ENCODE data around the gene DENND2C.
A peak's percentile ranks its signal among the peaks of the same experiment; 100 is the strongest.

The DENND2C gene

GRCh38 chr1:114685851-114686250 is 16.0 kb upstream of the DENND2C start:
- H3K4me3 ChIP-seq (ENCODE audit: low read depth, low read length): no peak overlapping the region
- no peak for TF ChIP-seq CTCF (conservative IDR thresholded peaks at IDR 0.05; ENCODE audit: low read depth, low read length)
- no peak for DNase-seq (ENCODE audit: low read depth)

GRCh38 chr1:114677691-114678090 is 7.8 kb upstream of the DENND2C start:
- no peak for TF ChIP-seq CTCF (conservative IDR thresholded peaks at IDR 0.05; ENCODE audit: low read depth, low read length)
- no peak for DNase-seq (ENCODE audit: low read depth)
- no peak overlapping the region for H3K4me3 ChIP-seq (ENCODE audit: low read depth, low read length)

- TF ChIP-seq CTCF (conservative IDR thresholded peaks at IDR 0.05; ENCODE audit: low read depth, low read length): no peak
- no peak overlapping the region for H3K4me3 ChIP-seq (ENCODE audit: low read depth, low read length)
Measured at GRCh38 chr1:114676115-114676514, 6.3 kb upstream of the DENND2C start.

GRCh38 chr1:114671939-114672275 is 2.1 kb upstream of the DENND2C start:
- no peak for TF ChIP-seq CTCF (conservative IDR thresholded peaks at IDR 0.05; ENCODE audit: low read depth, low read length)
- no peak for DNase-seq (ENCODE audit: low read depth)
- no peak overlapping the region for H3K4me3 ChIP-seq (ENCODE audit: low read depth, low read length)

More at GRCh38 chr1:114676115-114676514, 6.3 kb upstream of the DENND2C start:
- DNase-seq (ENCODE audit: low read depth): no peak

GRCh38 chr1:114671011-114671938 is 1.4 kb upstream of the DENND2C start:
- H3K4me3 ChIP-seq (ENCODE audit: low read depth, low read length): no peak overlapping the region
- peak; percentile 39 for DNase-seq (ENCODE audit: low read depth)
- TF ChIP-seq CTCF (conservative IDR thresholded peaks at IDR 0.05; ENCODE audit: low read depth, low read length): peak; percentile 48

GRCh38 chr1:114670083-114671010 is 498 bp upstream of the DENND2C start:
- no peak for TF ChIP-seq CTCF (conservative IDR thresholded peaks at IDR 0.05; ENCODE audit: low read depth, low read length)
- H3K4me3 ChIP-seq (ENCODE audit: low read depth, low read length): peak overlapping the region; percentile 79
- DNase-seq (ENCODE audit: low read depth): peak; percentile 87
